Measurements from ENCODE around the gene GLMN.

Gene GLMN, protein sequence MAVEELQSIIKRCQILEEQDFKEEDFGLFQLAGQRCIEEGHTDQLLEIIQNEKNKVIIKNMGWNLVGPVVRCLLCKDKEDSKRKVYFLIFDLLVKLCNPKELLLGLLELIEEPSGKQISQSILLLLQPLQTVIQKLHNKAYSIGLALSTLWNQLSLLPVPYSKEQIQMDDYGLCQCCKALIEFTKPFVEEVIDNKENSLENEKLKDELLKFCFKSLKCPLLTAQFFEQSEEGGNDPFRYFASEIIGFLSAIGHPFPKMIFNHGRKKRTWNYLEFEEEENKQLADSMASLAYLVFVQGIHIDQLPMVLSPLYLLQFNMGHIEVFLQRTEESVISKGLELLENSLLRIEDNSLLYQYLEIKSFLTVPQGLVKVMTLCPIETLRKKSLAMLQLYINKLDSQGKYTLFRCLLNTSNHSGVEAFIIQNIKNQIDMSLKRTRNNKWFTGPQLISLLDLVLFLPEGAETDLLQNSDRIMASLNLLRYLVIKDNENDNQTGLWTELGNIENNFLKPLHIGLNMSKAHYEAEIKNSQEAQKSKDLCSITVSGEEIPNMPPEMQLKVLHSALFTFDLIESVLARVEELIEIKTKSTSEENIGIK

DNA sequence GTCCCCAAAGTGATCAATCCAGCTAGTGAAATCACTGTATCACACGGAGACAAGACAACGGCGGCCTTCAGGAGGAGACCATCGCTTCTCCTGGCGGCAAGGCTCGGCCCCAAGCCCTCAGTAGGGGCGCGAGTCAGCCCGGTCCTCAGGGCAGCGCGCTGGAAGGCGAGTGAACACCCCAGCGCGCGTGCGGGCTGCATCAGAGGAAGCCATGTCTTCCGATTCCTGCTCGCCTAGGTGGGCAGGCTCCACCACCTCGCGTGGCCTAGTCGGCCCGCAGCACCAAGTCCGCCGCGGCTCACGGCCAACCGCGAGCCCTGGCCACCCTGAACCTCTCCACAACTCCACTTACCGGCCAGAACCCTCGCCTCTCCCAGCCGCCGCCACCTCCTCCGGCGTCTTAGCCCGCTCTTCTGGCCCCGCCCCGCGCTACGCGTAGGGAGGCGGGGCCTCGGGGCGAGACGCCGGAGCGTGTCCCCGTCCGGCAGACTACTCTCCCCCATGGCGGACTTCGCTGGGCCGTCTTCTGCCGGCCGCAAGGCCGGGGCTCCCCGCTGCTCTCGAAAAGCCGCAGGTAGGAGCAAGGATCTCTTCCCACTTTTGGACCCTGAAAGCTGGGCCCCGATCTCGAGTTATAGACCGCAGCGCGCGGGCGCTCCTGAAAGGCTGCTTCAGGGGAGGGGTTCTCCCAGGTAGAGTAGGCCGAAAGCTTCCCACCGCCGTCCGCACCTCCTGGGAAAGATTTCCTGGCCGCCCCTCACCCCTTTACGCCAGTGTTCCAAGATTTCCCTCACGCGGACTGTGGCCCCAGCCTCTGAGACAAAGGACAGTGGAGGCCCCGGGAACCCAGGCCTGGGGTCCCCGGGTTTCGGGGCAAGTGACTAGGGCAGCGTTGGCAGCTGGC lies at the start of gene GLMN, which contains the start of gene RPAP2:
Gene GLMN (minus strand): TSS at position 415 of the 904 bp plus-strand sequence. CDS start 988 bp downstream, outside the sequence.
Gene RPAP2 (plus strand): TSS at position 487 of the 904 bp plus-strand sequence. CDS start 15 bp downstream, at position 502.
- DNase-seq (ENCODE audit: low read depth), result peak; percentile 54
- peak within 1 kb of the TSS; percentile 85 for H3K4me3 ChIP-seq (ENCODE audit: low read length)
- TF ChIP-seq, protein P1, sequence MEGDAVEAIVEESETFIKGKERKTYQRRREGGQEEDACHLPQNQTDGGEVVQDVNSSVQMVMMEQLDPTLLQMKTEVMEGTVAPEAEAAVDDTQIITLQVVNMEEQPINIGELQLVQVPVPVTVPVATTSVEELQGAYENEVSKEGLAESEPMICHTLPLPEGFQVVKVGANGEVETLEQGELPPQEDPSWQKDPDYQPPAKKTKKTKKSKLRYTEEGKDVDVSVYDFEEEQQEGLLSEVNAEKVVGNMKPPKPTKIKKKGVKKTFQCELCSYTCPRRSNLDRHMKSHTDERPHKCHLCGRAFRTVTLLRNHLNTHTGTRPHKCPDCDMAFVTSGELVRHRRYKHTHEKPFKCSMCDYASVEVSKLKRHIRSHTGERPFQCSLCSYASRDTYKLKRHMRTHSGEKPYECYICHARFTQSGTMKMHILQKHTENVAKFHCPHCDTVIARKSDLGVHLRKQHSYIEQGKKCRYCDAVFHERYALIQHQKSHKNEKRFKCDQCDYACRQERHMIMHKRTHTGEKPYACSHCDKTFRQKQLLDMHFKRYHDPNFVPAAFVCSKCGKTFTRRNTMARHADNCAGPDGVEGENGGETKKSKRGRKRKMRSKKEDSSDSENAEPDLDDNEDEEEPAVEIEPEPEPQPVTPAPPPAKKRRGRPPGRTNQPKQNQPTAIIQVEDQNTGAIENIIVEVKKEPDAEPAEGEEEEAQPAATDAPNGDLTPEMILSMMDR (conservative IDR thresholded peaks at IDR 0.05; ENCODE audit: low read depth, low read length), result no peak

DNA sequence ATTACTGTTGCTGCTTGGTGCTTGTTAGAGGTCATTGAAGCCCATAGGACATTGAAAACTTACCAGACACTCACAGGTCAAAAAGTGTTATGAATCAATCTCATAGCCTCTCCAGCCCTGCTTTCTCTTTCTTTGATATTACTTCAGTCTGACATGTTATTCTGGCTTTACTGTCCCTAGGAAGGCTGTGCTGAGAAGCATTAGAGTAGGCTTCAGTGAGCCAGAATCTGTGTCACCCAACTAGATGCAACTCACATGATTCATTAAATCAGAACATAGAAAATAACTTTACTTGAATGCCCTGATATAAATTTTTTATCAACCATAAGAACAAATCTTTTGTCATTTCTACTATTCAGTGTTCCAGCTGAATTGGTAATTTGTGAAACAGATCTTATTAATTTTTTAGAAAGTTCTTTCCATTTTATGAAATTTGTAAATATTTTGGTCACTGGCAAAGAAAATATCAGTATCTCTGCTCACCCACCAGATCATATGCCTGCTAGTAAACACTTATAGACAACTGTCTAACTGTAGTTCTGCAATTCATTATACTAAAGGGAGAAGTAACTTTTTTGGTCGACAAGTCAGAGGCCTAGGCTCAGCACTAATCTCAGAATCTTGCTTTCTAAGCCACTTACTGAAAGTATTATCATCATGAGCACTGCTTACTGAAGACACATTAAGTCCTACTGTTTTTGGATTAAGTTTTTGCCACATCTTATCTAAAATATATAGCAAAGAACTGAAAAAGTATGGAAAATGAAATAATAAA lies 48.3 kb upstream of the GLMN start:
- no peak overlapping the region for H3K4me3 ChIP-seq (ENCODE audit: low read length)
- TF ChIP-seq, protein P1 (conservative IDR thresholded peaks at IDR 0.05; ENCODE audit: low read depth, low read length), result no peak
- DNase-seq (ENCODE audit: low read depth), result no peak

DNA sequence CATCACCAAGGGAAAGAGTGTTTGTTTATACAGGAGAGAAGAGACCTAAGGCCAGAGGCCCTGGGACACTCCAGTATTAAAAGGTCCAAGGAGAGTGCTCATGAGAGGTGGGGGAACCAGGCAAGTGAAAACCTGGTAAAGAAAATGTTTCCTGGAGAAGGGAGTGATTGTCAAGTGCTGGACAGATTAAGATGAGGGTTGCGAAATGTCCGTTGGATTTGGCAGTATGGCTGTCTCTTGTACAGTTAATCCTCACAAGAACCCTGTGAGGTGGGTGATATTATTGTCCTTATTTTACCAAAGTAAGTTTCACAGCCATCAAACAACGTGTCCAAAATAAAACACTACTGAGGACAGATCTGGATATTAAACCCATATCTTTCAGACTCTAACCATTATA lies 44.3 kb upstream of the GLMN start:
- DNase-seq (ENCODE audit: low read depth), result peak; percentile 32
- H3K4me3 ChIP-seq (ENCODE audit: low read length), result no peak overlapping the region
- TF ChIP-seq, protein P1 (conservative IDR thresholded peaks at IDR 0.05; ENCODE audit: low read depth, low read length), result no peak

DNA sequence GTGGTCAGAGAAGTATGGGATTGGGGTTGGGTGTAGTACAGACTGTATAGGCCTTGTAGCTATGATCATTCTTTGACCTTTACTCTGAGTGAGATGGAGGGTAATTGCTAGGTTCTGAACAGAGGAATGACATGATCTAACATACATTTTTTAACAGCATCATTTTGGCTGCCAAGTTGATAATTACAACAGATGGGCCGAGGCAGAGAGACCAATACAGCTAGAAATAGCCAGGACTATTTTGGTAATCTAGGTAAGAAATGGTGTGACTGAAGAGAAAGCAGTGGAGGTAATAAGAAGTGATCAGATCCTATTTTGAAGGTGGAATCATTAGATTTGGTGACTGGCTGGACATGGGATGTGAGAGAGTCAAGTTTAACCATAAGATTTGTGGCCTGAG lies 43.6 kb upstream of the GLMN start:
- TF ChIP-seq, protein P1 (conservative IDR thresholded peaks at IDR 0.05; ENCODE audit: low read depth, low read length), result no peak
- no peak for DNase-seq (ENCODE audit: low read depth)

DNA sequence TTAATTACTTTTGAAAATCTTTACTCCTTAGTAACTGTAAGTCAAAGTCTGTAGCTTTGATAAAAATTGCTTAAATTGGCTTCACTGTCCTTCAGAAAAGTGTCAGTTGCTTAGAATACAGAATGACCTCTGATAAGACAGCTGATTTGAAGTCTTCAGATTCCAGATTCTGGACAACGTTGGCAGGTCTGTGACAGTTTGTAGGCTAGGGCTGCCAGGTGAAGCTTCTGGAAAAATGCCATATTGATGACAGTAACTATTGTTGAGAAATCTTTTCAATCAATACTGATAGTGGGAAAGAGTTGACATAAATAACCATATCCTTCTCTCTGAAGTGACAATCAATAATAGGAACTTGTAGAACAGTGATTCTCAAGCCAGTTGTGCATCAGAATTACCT lies 41.4 kb upstream of the GLMN start:
- no peak overlapping the region for H3K4me3 ChIP-seq (ENCODE audit: low read length)
- TF ChIP-seq, protein P1 (conservative IDR thresholded peaks at IDR 0.05; ENCODE audit: low read depth, low read length), result no peak
- DNase-seq (ENCODE audit: low read depth), result no peak

More for the DNA sequence above, 43.6 kb upstream of the GLMN start:
- no peak overlapping the region for H3K4me3 ChIP-seq (ENCODE audit: low read length)

DNA sequence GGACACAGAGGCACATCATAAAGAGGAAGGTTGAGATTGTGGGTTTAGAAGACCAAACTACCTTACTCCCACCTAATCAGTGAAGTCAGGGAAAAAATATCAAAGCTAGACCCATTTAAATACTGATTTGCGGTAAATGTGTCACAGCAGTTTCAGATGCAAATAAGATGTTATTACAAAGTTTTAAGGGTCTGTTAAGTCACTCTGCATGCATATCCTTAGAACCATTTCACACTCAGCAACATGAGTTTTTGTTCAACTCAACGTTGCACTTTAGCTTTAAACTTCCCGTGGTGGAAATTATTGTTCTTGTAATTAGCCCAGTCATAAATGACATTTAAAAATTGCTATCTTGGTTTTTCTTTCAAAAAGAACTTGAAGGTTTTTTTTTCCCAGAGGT lies 34.9 kb upstream of the GLMN start:
- no peak overlapping the region for H3K4me3 ChIP-seq (ENCODE audit: low read length)
- TF ChIP-seq, protein P1 (conservative IDR thresholded peaks at IDR 0.05; ENCODE audit: low read depth, low read length), result no peak
- no peak for DNase-seq (ENCODE audit: low read depth)
